K562 (cell line): ENCODE data around the gene SLC4A1. TPM values are rescaled to one million over a fixed set of nuclear protein-coding genes. Genes with fewer than 3 reads are reported as not detected.

Experiments
- CBX3 ChIP-seq, 2 experiments: IDR thresholded peaks; 1 replicate in 1 of 2; 2 replicates in 1 of 2; pipeline ENCODE4 v1.6.1; 2012; ENCODE audit warnings: inconsistent platforms in 2 of 2, low read length in 2 of 2, borderline replicate concordance in 1 of 2, control low read depth in 1 of 2
- CCNT2 ChIP-seq: IDR thresholded peaks from 2 replicates; pipeline ENCODE4 v1.6.1; 2011; ENCODE audit warnings: borderline replicate concordance, low read depth, mild to moderate bottlenecking, moderate library complexity, mixed read lengths, low read length; ENCODE audit not compliant: insufficient read length; ENCODE audit errors: extremely low read depth
- CXXC5 ChIP-seq: fragments of 250-450 bp; sonication (Bioruptor Pico); IDR thresholded peaks from 2 replicates; pipeline ENCODE4 v1.8.0; 2022; ENCODE audit warnings: inconsistent platforms, mild to moderate bottlenecking, moderate library complexity
- EHMT2 ChIP-seq: fragments of 450-650 bp; IDR thresholded peaks from 2 replicates; pipeline ENCODE4 v1.6.1; 2018; ENCODE audit warnings: antibody characterized with exemption
- FOSL1 ChIP-seq: fragments of 200-800 bp; sonication (Bioruptor generic); conservative IDR thresholded peaks from 2 replicates; pipeline ENCODE4 v1.6.1; 2016; ENCODE audit warnings: missing genetic modification characterization, missing compliant biosample characterization
- GTF2E2 ChIP-seq: fragments of 200-800 bp; sonication (Bioruptor generic); IDR thresholded peaks from 2 replicates; pipeline ENCODE4 v1.6.1; 2016; ENCODE audit warnings: missing genetic modification characterization, missing compliant biosample characterization
- HDGF ChIP-seq: fragments of 450-650 bp; IDR thresholded peaks from 2 replicates; pipeline ENCODE4 v1.6.1; 2016
- JUND ChIP-seq, 2 experiments: IDR thresholded peaks; 2 replicates in 1 of 2; 3 replicates in 1 of 2; pipeline ENCODE4 v1.6.1; 2011; ENCODE audit warnings: borderline replicate concordance in 2 of 2, low read depth in 2 of 2, low read length in 2 of 2, improper control_type of control experiment in 1 of 2, missing biosample characterization in 1 of 2, missing genetic modification characterization in 1 of 2, missing genetic modification reagents in 1 of 2
- KLF16 ChIP-seq: IDR thresholded peaks from 2 replicates; pipeline ENCODE4 v1.6.1; 2016; ENCODE audit warnings: antibody characterized with exemption
- NEUROD1 ChIP-seq: fragments of 150-350 bp; IDR thresholded peaks from 2 replicates; pipeline ENCODE4 v1.6.1; 2014; ENCODE audit warnings: borderline replicate concordance, low read length, low read depth; ENCODE audit not compliant: partially characterized antibody
- NR2C2 ChIP-seq, 2 experiments: fragments of 200-800 bp in 1 of 2; sonication (Bioruptor generic) in 1 of 2; sonication (generic) in 1 of 2; formaldehyde crosslinking in 1 of 2; IDR thresholded peaks; 2 replicates each; pipeline versions ENCODE4 v1.6.1 to v1.8.0; 2016 to 2022; ENCODE audit warnings: mild to moderate bottlenecking in 1 of 2, missing compliant biosample characterization in 1 of 2, missing genetic modification characterization in 1 of 2, missing genetic modification reagents in 1 of 2
- PATZ1 ChIP-seq: fragments of 250-450 bp; sonication (Bioruptor Pico); IDR thresholded peaks from 2 replicates; pipeline ENCODE4 v1.5.0; 2020; ENCODE audit warnings: mild to moderate bottlenecking, borderline replicate concordance
- POLR2AphosphoS2 ChIP-seq: IDR thresholded peaks from 2 replicates; pipeline ENCODE4 v1.6.1; 2012; ENCODE audit warnings: low read length, improper control_type of control experiment
- RBFOX2 ChIP-seq: fragments of 200-400 bp; formaldehyde crosslinking; IDR thresholded peaks from 2 replicates; pipeline ENCODE4 v1.6.1; 2017; ENCODE audit warnings: low read depth, mild to moderate bottlenecking, low read length, moderate library complexity
- TBP ChIP-seq: optimal IDR thresholded peaks from 2 replicates; pipeline ENCODE3; 2011; ENCODE audit warnings: low read depth, low read length, improper control_type of control experiment
- TFAP4 ChIP-seq: sonication (generic); formaldehyde crosslinking; IDR thresholded peaks from 2 replicates; pipeline ENCODE4 v1.8.0; 2022; ENCODE audit warnings: missing genetic modification reagents, mild to moderate bottlenecking, moderate library complexity, borderline replicate concordance
- VEZF1 ChIP-seq: fragments of 200-800 bp; sonication (Bioruptor generic); IDR thresholded peaks from 2 replicates; pipeline ENCODE4 v1.6.1; 2017; ENCODE audit warnings: missing genetic modification characterization, missing compliant biosample characterization
- ZNF347 ChIP-seq: fragments of 450-650 bp; formaldehyde crosslinking; IDR thresholded peaks from 2 replicates; pipeline ENCODE4 v1.4.0; 2020; ENCODE audit warnings: low read depth, mild to moderate bottlenecking, moderate library complexity
- ZSCAN32 ChIP-seq: fragments of 450-650 bp; formaldehyde crosslinking; IDR thresholded peaks from 2 replicates; pipeline ENCODE4 v1.4.0; 2020; ENCODE audit warnings: mild to moderate bottlenecking, moderate library complexity
- polyA plus RNA-seq, 8 experiments: library from polyadenylated mRNA; depleted of rRNA in 4 of 8; stranded (reverse) in 5 of 8; unstranded in 3 of 8; fragments of >200 nt; fragmentation: Nextera tagmentation in 2 of 8; fragmentation: Illumina TruSeq in 1 of 8; extraction: Ambion mirVana in 2 of 8; extraction: Trizol in 1 of 8; gene quantifications; 2 replicates each; pipeline versions ENCODE4 v1.2.1 to v1.2.3, GENCODE V29; 2011 to 2014; ENCODE audit warnings: inconsistent platforms in 1 of 8, missing spikeins in 1 of 8
- total RNA-seq, 7 experiments: library from RNA; depleted of rRNA in 6 of 7; stranded (reverse); fragments of >200 nt in 6 of 7; fragmentation: Illumina TruSeq in 2 of 7; extraction: Trizol in 2 of 7; gene quantifications; 2 replicates each; pipeline versions ENCODE4 v1.2.1 to v1.2.3, GENCODE V29; 2011 to 2021; ENCODE audit warnings: low replicate concordance in 1 of 7

Gene SLC4A1
- total and polyA plus RNA-seq, 9 of the 15 experiments (the other 6 are each of a cell fraction or from before 2014, with no cell fraction given), result 0.14 to 1.00 (median 0.53) TPM

- no peak for TF ChIP-seq HDGF
- TF ChIP-seq TFAP4, result no peak; the same call in 1 of the 2 replicates
- TF ChIP-seq PATZ1 (CRISPR knock-in tag), result no peak
- no peak for TF ChIP-seq EHMT2
- TF ChIP-seq GTF2E2 (tag), result 0 out of 2 replicates have a peak, but pooled peaks have one; percentile 23
- 0 out of 2 replicates have a peak, but pooled peaks have one; percentile 3 for TF ChIP-seq JUND (IDR thresholded peaks at IDR 0.05; ENCODE audit: borderline replicate concordance, low read depth, low read length)
- TF ChIP-seq JUND (tag; IDR thresholded peaks at IDR 0.05; ENCODE audit: borderline replicate concordance, low read depth, low read length), result no peak; the same call in 2 of the 3 replicates
- TF ChIP-seq VEZF1 (CRISPR knock-in tag), result peak; percentile 96
- no peak; the same call in 1 of the 2 replicates for TF ChIP-seq FOSL1 (tag)
- no peak for TF ChIP-seq NR2C2 (CRISPR knock-in tag; IDR thresholded peaks at IDR 0.05)
- TF ChIP-seq NR2C2 (tag; IDR thresholded peaks at IDR 0.05), result peak; percentile 65
- no peak for TF ChIP-seq CBX3 (IDR thresholded peaks at IDR 0.05; ENCODE audit: borderline replicate concordance in 1 of 2, low read length in 2 of 2)
- no peak for TF ChIP-seq ZSCAN32 (CRISPR knock-in tag)
- no peak for TF ChIP-seq KLF16
- no peak for TF ChIP-seq POLR2AphosphoS2
- peak; percentile 61; the same call in 1 of the 2 replicates for TF ChIP-seq RBFOX2
- no peak for TF ChIP-seq ZNF347
- peak; percentile 66; the same call in 1 of the 2 replicates for TF ChIP-seq CXXC5
- peak; percentile 7 for TF ChIP-seq TBP
- TF ChIP-seq CCNT2, result peak; percentile 54
- peak; percentile 74 for TF ChIP-seq NEUROD1
Measured at GRCh38 chr17:44199553-44200477, 68.1 kb downstream of the SLC4A1 start, which contains the start of gene ATXN7L3 (continued).
